ENCODE data around the gene IL13RA2.

DNA sequence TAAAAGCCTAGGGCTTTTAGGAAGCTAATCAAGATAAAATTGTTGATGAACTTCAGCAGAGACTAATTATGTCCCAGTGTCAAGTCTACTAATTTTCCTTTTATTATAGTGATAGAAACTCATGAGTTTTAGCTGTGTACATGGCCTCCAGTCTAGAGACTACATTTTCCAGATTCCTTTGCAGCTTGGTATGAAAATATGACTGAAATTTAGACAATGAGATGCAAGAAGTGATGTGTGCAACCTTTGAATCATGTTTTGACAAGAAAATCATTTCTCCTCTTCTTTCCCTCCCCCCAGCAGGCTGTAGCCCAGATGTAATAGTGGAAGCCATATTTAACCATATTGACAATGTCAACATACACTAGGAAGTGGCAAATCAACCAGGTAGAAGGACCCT is 30.3 kb upstream of the IL13RA2 start:
- no peak for TF ChIP-seq POLR2A (IDR thresholded peaks at IDR 0.05)
- no peak for TF ChIP-seq POLR2AphosphoS5 (IDR thresholded peaks at IDR 0.05)
- TF ChIP-seq, protein P1, sequence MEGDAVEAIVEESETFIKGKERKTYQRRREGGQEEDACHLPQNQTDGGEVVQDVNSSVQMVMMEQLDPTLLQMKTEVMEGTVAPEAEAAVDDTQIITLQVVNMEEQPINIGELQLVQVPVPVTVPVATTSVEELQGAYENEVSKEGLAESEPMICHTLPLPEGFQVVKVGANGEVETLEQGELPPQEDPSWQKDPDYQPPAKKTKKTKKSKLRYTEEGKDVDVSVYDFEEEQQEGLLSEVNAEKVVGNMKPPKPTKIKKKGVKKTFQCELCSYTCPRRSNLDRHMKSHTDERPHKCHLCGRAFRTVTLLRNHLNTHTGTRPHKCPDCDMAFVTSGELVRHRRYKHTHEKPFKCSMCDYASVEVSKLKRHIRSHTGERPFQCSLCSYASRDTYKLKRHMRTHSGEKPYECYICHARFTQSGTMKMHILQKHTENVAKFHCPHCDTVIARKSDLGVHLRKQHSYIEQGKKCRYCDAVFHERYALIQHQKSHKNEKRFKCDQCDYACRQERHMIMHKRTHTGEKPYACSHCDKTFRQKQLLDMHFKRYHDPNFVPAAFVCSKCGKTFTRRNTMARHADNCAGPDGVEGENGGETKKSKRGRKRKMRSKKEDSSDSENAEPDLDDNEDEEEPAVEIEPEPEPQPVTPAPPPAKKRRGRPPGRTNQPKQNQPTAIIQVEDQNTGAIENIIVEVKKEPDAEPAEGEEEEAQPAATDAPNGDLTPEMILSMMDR (IDR thresholded peaks at IDR 0.05), result no peak
- no peak for TF ChIP-seq EP300 (IDR thresholded peaks at IDR 0.05)

All from suprapubic skin (tissue), 4 donors.